Activated CD4-positive, CD25-positive, alpha-beta regulatory T cell (primary cell): ENCODE data around the gene AHRR.
"Not testable (repeated sequence)": the region's sequence is repeated elsewhere in the genome, so short reads cannot be mapped to it uniquely, and the experiment has no call there.

ENCODE experiments used
- DNase-seq, 4 experiments: peaks; one replicate each; lab custom pipeline; 2025; lab: John Stamatoyannopoulos, UW

Gene AHRR

GRCh38 chr5:474840-475661 lies 153.5 kb downstream of the AHRR start:
- DNase-seq = no peak

- no peak for DNase-seq
Measured at GRCh38 chr5:475704-476101, 154.2 kb downstream of the AHRR start.

GRCh38 chr5:476102-476813 lies 154.7 kb downstream of the AHRR start:
- DNase-seq = no peak

- no peak for DNase-seq
Measured at GRCh38 chr5:476814-477175, 155.3 kb downstream of the AHRR start.

- no peak for DNase-seq
Measured at GRCh38 chr5:477247-477646, 155.7 kb downstream of the AHRR start.

- no peak for DNase-seq
Measured at GRCh38 chr5:477871-478270, 156.4 kb downstream of the AHRR start.

GRCh38 chr5:478369-478981 lies 157.0 kb downstream of the AHRR start:
- DNase-seq = no peak

GRCh38 chr5:478982-479535 lies 157.5 kb downstream of the AHRR start:
- DNase-seq = no peak

- no peak for DNase-seq
Measured at GRCh38 chr5:479566-480319, 158.2 kb downstream of the AHRR start.

- DNase-seq = no peak
Measured at GRCh38 chr5:481347-481746, 159.8 kb downstream of the AHRR start.

GRCh38 chr5:482021-482420 lies 160.5 kb downstream of the AHRR start:
- DNase-seq = no peak

GRCh38 chr5:482506-482905 lies 161.0 kb downstream of the AHRR start:
- DNase-seq = no peak

- DNase-seq = no peak
Measured at GRCh38 chr5:483011-483410, 161.5 kb downstream of the AHRR start.

GRCh38 chr5:483434-484140 lies 162.1 kb downstream of the AHRR start:
- DNase-seq = no peak

GRCh38 chr5:484556-484955 lies 163.0 kb downstream of the AHRR start:
- DNase-seq = no peak

- no peak for DNase-seq
Measured at GRCh38 chr5:485113-485945, 163.8 kb downstream of the AHRR start.

- DNase-seq = no peak
Measured at GRCh38 chr5:485946-486491, 164.5 kb downstream of the AHRR start.

- not testable (repeated sequence) for DNase-seq
Measured at GRCh38 chr5:486597-486996, 165.1 kb downstream of the AHRR start.
